ENCODE measurements around the gene SLC35A4. TPM values are rescaled to one million over a fixed set of nuclear protein-coding genes. Genes with fewer than 3 reads are reported as not detected.
"Not testable (repeated sequence)": the region's sequence is repeated elsewhere in the genome, so short reads cannot be mapped to it uniquely, and the experiment has no call there.

The SLC35A4 gene
- total RNA-seq, 1 donor from 2014 or later: 32.0 TPM

- ATAC-seq; DNase-seq (ENCODE audit: low spot score): not testable (repeated sequence)
Measured at GRCh38 chr5:140579188-140579747, 14.6 kb downstream of the SLC35A4 start.

- DNase-seq (ENCODE audit: low spot score) (no peak), ATAC-seq (no peak)
Measured at GRCh38 chr5:140587495-140587894, 22.9 kb downstream of the SLC35A4 start.

GRCh38 chr5:140588311-140589070 is 23.9 kb downstream of the SLC35A4 start:
- ATAC-seq: no peak

GRCh38 chr5:140590861-140591260 is 26.2 kb downstream of the SLC35A4 start:
- DNase-seq (ENCODE audit: low spot score) (no peak), ATAC-seq (no peak)

More at GRCh38 chr5:140588311-140589070, 23.9 kb downstream of the SLC35A4 start:
- no peak for DNase-seq (ENCODE audit: low spot score)

DNA sequence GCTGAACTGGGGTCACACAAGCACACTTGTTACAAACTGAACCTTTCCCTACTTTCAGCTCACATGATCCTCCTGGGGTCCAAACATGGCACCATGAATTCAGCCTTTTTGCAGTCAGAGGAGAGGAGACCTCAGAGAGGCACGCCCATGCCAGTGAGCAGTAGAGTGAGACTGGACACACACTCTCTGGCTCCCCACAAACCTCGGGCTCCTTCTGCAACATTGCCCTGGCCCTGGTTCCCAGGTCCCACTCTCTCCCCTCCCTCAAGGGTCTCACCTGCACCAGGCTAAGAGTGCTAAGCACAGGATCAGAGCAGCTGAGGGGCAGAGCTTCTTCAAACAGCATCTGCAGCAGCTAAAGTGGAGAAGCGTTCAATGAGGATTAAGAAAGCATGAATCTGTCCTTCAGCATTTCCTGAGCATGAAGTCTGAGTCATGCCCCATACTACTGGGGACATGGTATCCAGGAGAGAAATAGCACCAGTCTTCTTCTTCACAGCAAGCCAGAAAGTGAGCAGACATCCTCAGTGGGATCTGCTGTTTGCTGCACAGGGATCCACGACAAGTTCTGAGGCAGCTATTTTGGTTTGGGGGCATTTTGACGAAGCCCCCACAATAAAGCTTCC is 27.2 kb downstream of the SLC35A4 start:
- ATAC-seq: no peak
- DNase-seq (ENCODE audit: low spot score): no peak

GRCh38 chr5:140593070-140593469 is 28.4 kb downstream of the SLC35A4 start:
- not testable (repeated sequence) for ATAC-seq; DNase-seq (ENCODE audit: low spot score)

DNA sequence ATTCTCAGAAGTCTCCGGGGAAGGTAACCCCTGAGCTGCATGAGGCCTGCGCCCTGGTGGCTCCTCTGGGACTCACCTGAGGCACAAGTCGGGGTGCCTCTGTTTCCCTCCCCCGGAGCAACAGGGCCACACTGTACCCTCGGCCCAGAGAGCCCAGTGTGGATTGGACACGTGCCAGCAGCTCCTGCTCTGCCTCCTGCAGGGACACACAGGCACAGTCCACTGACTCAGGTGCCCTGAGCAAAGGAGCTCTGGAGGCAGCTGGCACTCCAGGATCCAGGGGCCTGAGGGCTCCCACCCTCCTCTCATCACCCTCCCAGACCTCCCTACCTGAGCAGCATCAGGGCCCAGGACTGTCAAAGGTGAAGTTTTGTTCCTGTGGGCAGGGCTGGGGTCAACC is 29.5 kb downstream of the SLC35A4 start:
- ATAC-seq (no peak), DNase-seq (ENCODE audit: low spot score) (peak; percentile 54)

DNA sequence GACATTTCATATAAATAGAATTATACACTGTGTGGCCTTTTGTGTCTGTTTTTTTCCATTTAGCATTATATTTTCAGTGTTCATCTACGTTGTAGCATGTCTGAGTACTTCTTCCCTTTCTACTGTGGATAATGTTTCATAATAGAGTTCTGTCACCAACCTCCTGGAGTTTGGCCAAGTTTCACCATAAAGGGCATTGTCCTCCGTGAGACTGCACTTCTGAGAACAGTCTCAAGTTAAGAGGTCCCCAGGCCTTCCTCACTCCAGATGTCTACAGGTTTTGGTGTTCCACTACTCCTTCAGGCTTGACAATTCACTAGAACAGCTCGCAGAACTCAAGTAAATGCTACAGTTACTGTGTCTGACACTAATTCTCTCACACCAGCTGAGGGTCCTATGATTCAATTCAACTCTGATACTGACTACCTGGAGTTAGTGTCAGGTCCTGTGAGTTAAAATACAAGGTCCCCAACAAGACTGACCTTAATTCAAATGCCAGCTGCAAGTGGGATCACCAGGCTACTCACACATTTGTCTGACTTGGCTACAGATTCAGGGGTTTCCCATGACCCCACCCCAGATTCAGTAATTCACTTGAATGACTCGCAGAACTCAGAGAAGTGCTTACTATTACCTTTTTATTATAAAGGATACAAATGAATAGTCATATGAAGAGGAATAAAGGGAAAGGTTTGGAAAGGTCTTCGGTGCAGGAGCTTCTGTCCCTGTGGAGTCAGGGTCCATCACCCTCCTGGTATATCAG is 31.1 kb downstream of the SLC35A4 start:
- peak; percentile 60 for ATAC-seq
- peak; percentile 77 for DNase-seq (ENCODE audit: low spot score)

DNA sequence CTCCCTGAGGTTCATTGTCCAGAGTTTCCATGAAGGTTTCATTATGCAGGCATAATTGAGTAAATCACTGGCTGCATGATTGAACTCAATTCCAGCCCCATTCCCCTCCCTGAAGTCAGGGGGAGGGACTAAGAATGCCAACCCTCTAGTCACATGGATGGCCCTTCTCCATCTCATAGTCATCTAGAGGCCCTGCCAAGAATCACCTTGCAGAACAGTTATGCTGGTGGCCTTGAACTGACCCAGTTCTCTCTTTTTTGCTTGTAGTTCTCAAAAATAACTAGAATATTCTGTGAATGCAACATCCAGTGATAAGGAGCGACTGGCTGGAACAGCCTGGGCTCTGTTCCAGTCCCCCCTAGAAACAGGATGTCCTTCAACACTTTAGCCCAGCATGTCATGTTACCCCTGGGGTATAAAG is 31.7 kb downstream of the SLC35A4 start:
- peak; percentile 88 for ATAC-seq
- peak; percentile 86 for DNase-seq (ENCODE audit: low spot score)

GRCh38 chr5:140598836-140599235 is 34.2 kb downstream of the SLC35A4 start:
- DNase-seq (ENCODE audit: low spot score): no peak
- no peak for ATAC-seq

- ATAC-seq (no peak), DNase-seq (ENCODE audit: low spot score) (no peak)
Measured at GRCh38 chr5:140600096-140600495, 35.5 kb downstream of the SLC35A4 start.

- peak; percentile 18 for ATAC-seq
- DNase-seq (ENCODE audit: low spot score): no peak
Measured at GRCh38 chr5:140602147-140602546, 37.5 kb downstream of the SLC35A4 start.

DNA sequence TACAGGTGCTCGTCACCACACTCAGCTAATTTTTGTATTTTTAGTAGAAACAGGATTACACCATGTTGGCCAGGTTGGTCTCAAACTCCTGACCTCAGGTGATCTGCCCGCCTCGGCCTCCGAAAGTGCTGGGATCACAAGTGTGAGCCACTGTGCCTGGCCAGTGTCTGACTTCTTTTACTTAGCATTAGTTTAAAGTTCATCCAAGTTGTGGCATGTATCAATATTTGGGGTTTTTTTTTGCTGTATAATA is 38.7 kb downstream of the SLC35A4 start:
- not testable (repeated sequence) for ATAC-seq
- DNase-seq (ENCODE audit: low spot score): peak; percentile 52

- no peak for DNase-seq (ENCODE audit: low spot score)
- no peak for ATAC-seq
Measured at GRCh38 chr5:140603734-140604133, 39.1 kb downstream of the SLC35A4 start.

DNA sequence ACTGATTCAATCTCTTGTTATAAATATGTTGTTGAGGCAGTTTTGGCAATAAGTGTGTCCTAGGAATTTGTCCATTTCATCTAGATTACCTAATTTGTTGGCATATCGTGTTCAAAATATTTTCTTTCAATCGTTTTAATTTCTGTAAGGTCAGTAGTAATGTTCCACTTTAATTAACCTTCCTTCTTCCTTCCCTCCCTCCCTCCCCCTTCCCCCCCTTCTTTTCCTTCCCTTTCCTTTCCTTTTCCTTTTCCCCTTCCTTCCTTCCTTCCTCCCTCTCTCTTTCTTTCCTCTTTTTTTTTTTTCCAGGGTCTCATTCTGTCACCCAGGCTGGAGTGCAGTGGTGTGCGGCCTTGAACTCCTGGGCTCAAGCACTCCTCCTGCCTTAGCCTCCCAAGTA is 41.3 kb downstream of the SLC35A4 start:
- ATAC-seq: no peak

GRCh38 chr5:140607031-140607430 is 42.4 kb downstream of the SLC35A4 start:
- peak; percentile 70 for ATAC-seq
- no peak for DNase-seq (ENCODE audit: low spot score)

More for the DNA sequence above, 41.3 kb downstream of the SLC35A4 start:
- no peak for DNase-seq (ENCODE audit: low spot score)

DNA sequence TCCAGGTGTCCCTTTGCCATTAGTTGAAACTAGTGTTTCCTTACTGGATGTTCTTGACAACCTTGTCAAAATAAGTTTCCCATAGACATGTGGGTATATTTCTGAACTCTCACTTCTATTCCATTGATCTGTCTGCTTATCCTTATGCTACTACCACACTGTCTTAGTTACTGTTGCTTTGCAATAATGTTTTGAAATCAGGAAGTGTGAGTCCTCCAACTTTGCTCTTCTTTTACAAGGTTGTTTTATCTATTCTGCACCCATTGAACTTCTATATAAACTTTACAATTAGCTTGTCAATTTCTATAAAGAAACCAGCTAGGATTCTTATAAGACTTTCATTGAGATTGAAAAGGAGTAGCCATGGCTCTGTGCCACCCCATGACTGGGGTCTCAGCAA is 44.1 kb downstream of the SLC35A4 start:
- DNase-seq (ENCODE audit: low spot score) (no peak), ATAC-seq (no peak)

- ATAC-seq (peak; percentile 16), DNase-seq (ENCODE audit: low spot score) (no peak)
Measured at GRCh38 chr5:140609126-140609525, 44.5 kb downstream of the SLC35A4 start.

- DNase-seq (ENCODE audit: low spot score): no peak
- no peak for ATAC-seq
Measured at GRCh38 chr5:140611020-140611521, 46.4 kb downstream of the SLC35A4 start.

All from left lobe of liver (tissue), 2 donors.